GM23338 (cell line): Measurements from ENCODE around the gene LYL1. TPM values are rescaled to one million over a fixed set of nuclear protein-coding genes. Genes with fewer than 3 reads are reported as not detected.

ENCODE experiments used
- ATAC-seq: fragments of 200-7000 bp; cut with Tn5 transposase; 3 replicates; pipeline ENCODE4 v1.9.1; 2020
- DNase-seq: peaks from one replicate; pipeline ENCODE4 v3.0.0-alpha.2; 2015; ENCODE audit warnings: low spot score
- H2AFZ ChIP-seq: fragments of 200-600 bp; sonication (generic); 2 replicates; pipeline ENCODE4 v1.8.0; 2016; ENCODE audit warnings: antibody characterized with exemption, mild to moderate bottlenecking, moderate library complexity
- H3F3A ChIP-seq: fragments of 200-600 bp; sonication (generic); replicated peaks from 2 replicates; pipeline ENCODE4 v1.8.0; 2017; ENCODE audit warnings: antibody characterized with exemption, mixed run types, low read depth
- H3K27ac ChIP-seq: fragments of 200-600 bp; sonication (generic); 2 replicates; pipeline ENCODE4 v1.6.1; 2016; ENCODE audit warnings: low read depth
- H3K27me3 ChIP-seq: fragments of 200-600 bp; sonication (generic); 2 replicates; pipeline ENCODE4 v1.8.0; 2016; ENCODE audit warnings: mild to moderate bottlenecking, mixed run types, moderate library complexity; ENCODE audit not compliant: insufficient read depth
- H3K36me3 ChIP-seq: fragments of 200-600 bp; sonication (generic); 2 replicates; pipeline ENCODE4 v1.8.0; 2016; ENCODE audit warnings: mild to moderate bottlenecking; ENCODE audit not compliant: insufficient read depth
- H3K4me1 ChIP-seq: fragments of 200-600 bp; sonication (generic); 2 replicates; pipeline ENCODE4 v1.8.0; 2016; ENCODE audit warnings: mild to moderate bottlenecking, moderate library complexity; ENCODE audit not compliant: insufficient read depth
- H3K4me2 ChIP-seq: fragments of 200-600 bp; sonication (generic); 2 replicates; pipeline ENCODE4 v1.7.1; 2017; ENCODE audit warnings: mixed run types
- H3K4me3 ChIP-seq: fragments of 200-600 bp; sonication (generic); 2 replicates; pipeline ENCODE4 v1.6.1; 2016; ENCODE audit warnings: mixed run types
- H3K79me2 ChIP-seq: fragments of 200-600 bp; sonication (generic); replicated peaks from 2 replicates; pipeline ENCODE4 v1.8.0; 2017; ENCODE audit warnings: mild to moderate bottlenecking; ENCODE audit not compliant: insufficient read depth
- H3K9me2 ChIP-seq: fragments of 200-600 bp; sonication (generic); 2 replicates; pipeline ENCODE4 v1.8.0; 2017; ENCODE audit not compliant: insufficient read depth
- H4K20me1 ChIP-seq: fragments of 200-600 bp; sonication (generic); replicated peaks from 2 replicates; pipeline ENCODE4 v1.8.0; 2017; ENCODE audit warnings: mild to moderate bottlenecking; ENCODE audit not compliant: insufficient read depth
- H3K27ac Mint-ChIP-seq: 2 replicates; pipeline ENCODE4 v1.8.0; 2020; ENCODE audit warnings: inconsistent platforms, mild to moderate bottlenecking, moderate library complexity, mixed read lengths
- H3K27me3 Mint-ChIP-seq: 3 replicates; pipeline ENCODE4 v1.8.0; 2022; ENCODE audit warnings: low read depth, mild to moderate bottlenecking, moderate library complexity, mixed read lengths, inconsistent platforms; ENCODE audit not compliant: insufficient read depth, poor library complexity
- H3K36me3 Mint-ChIP-seq: 3 replicates; pipeline ENCODE4 v1.8.0; 2021; ENCODE audit warnings: low read depth, mild to moderate bottlenecking, inconsistent platforms, moderate library complexity, mixed read lengths
- H3K4me1 Mint-ChIP-seq: 3 replicates; pipeline ENCODE4 v1.8.0; 2020; ENCODE audit warnings: mild to moderate bottlenecking, inconsistent platforms, mixed read lengths
- H3K4me3 Mint-ChIP-seq: 3 replicates; pipeline ENCODE4 v1.8.0; 2021; ENCODE audit warnings: moderate library complexity, mild to moderate bottlenecking, inconsistent platforms, mixed read lengths
- H3K9me3 Mint-ChIP-seq: 3 replicates; pipeline ENCODE4 v1.8.0; 2020; ENCODE audit warnings: moderate library complexity, mild to moderate bottlenecking, inconsistent platforms, mixed read lengths
- CREB1 ChIP-seq: fragments of 250-450 bp; sonication (Bioruptor Pico); IDR thresholded peaks from 2 replicates; pipeline ENCODE4 v1.5.0; 2020; ENCODE audit warnings: low read depth, mild to moderate bottlenecking, moderate library complexity
- CTCF ChIP-seq, 2 experiments: fragments of 200-600 bp in 1 of 2; sonication (generic) in 1 of 2; conservative IDR thresholded peaks; 2 replicates each; pipeline versions ENCODE4 v1.5.1 to v1.6.1; 2016 to 2017; ENCODE audit warnings: antibody characterized with exemption in 2 of 2, low read depth in 2 of 2, mild to moderate bottlenecking in 2 of 2, moderate library complexity in 1 of 2
- EZH2 ChIP-seq: fragments of 200-600 bp; sonication (generic); IDR thresholded peaks from one replicate; pipeline ENCODE4 v1.8.0; 2017; ENCODE audit warnings: antibody characterized with exemption, mild to moderate bottlenecking, low read depth; ENCODE audit not compliant: unreplicated experiment
- EZH2phosphoT487 ChIP-seq: fragments of 200-600 bp; sonication (generic); IDR thresholded peaks from one replicate; pipeline ENCODE4 v1.8.1; 2018; ENCODE audit warnings: antibody characterized with exemption; ENCODE audit not compliant: unreplicated experiment
- JUNB ChIP-seq: IDR thresholded peaks from one replicate; pipeline ENCODE4 v1.6.1; 2016; ENCODE audit warnings: antibody characterized with exemption; ENCODE audit not compliant: unreplicated experiment
- POLR2AphosphoS5 ChIP-seq: IDR thresholded peaks from 2 replicates; pipeline ENCODE4 v1.6.1; 2016; ENCODE audit warnings: antibody characterized with exemption, low read depth
- REST ChIP-seq: IDR thresholded peaks from one replicate; pipeline ENCODE4 v1.6.1; 2018; ENCODE audit warnings: antibody characterized with exemption; ENCODE audit not compliant: unreplicated experiment
- STAT1 ChIP-seq: IDR thresholded peaks from one replicate; pipeline ENCODE4 v1.6.1; 2016; ENCODE audit warnings: antibody characterized with exemption; ENCODE audit not compliant: unreplicated experiment
- polyA plus RNA-seq: library from polyadenylated mRNA; unstranded; fragments of >200 nt; fragmentation: Nextera tagmentation; extraction: Ambion mirVana; gene quantifications from 2 replicates; pipeline ENCODE4 v1.2.1, GENCODE V29; 2016
- total RNA-seq: library from RNA; depleted of rRNA; stranded (reverse); fragments of >200 nt; shearing (Covaris generic); gene quantifications from 2 replicates; pipeline ENCODE4 v1.2.3, GENCODE V29; 2014

The LYL1 gene
- total and polyA plus RNA-seq, 2 experiments from 2014 or later = 1.2 to 2.2 TPM

DNA sequence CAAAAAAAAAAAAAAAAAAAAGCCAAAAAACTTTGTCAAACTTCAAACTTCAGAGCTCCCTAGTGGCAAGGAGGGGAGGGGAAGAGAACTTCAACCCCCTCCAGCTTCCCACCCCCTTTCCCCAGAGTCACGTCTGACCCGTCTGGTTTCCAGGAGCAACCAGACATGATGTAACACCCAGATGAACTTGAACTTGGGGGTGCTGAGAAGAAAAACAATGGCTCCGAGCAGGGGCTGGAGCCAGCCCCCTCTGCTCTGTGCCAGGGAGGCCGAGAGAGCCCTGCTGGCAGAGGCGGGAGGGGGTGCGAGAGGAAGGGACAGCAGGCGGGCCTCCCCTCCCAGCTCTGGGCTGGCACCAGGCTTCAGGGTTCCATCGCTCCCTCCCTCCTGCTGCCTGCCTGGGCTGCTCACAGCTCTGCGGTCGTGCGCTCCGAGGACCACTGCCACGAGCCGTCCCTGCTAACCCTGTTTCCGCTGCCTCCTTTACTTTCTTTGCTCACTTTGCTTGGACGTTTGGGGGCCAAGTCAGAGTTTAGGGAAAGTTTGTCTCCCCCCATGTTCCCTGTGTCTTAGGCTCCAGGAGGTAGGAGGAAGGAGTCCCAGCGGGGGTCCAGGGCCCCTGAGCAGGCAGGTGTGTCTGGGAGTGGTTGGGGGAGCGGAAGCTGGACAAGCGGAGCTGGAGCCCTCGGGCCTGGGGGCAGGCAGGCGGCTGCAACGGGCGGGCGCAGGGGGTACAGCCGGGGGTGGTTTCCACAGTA lies 11.1 kb downstream of the LYL1 start:
- Histone ChIP-seq H3K27ac (no peak overlapping the region), H3K4me3 (peak overlapping the region; percentile 44), H2AFZ (peak overlapping the region; percentile 76; the same call in 1 of the 2 replicates), H3K79me2 (no peaks in the 10 kb centered on the region), H3K27me3 (peaks cover 39% of the 10 kb centered on the region), H3K4me1 (peaks cover 31% of the 10 kb centered on the region), H3K4me2 (peak overlapping the region; percentile 79), H3K9me2 (no peaks in the 10 kb centered on the region), H3F3A (peaks cover 22% of the 10 kb centered on the region), H4K20me1 (no peaks in the 10 kb centered on the region), H3K36me3 (no peaks in the 10 kb centered on the region)
- TF ChIP-seq STAT1 (no peak), JUNB (no peak), CREB1 (CRISPR knock-in tag) (no peak)
- Mint-ChIP-seq H3K36me3 (no peaks in the 10 kb centered on the region), H3K27me3 (peaks cover 44% of the 10 kb centered on the region), H3K9me3 (no peaks in the 10 kb centered on the region), H3K27ac (no peak overlapping the region), H3K4me1 (peaks cover 38% of the 10 kb centered on the region), H3K4me3 (peak overlapping the region; percentile 49)
- DNase-seq = peak; percentile 73
- ATAC-seq = peak; percentile 8

- H3K79me2 ChIP-seq = no peaks in the 10 kb centered on the region
- Mint-ChIP-seq H3K9me3 (no peaks in the 10 kb centered on the region; the same call in 2 of the 3 replicates), H3K27ac (no peak overlapping the region), H3K36me3 (no peaks in the 10 kb centered on the region), H3K27me3 (peaks cover 40% of the 10 kb centered on the region), H3K4me3 (no peak overlapping the region), H3K4me1 (peaks cover 34% of the 10 kb centered on the region)
- H4K20me1 ChIP-seq = no peaks in the 10 kb centered on the region
- H3K4me3 ChIP-seq = no peak overlapping the region
- no peak for DNase-seq
- no peaks in the 10 kb centered on the region for H3K9me2 ChIP-seq
- no peak overlapping the region for H3K27ac ChIP-seq
- peaks cover 16% of the 10 kb centered on the region for H3F3A ChIP-seq
- H3K4me1 ChIP-seq = peaks cover 31% of the 10 kb centered on the region
- H3K27me3 ChIP-seq = peaks cover 31% of the 10 kb centered on the region
- peak overlapping the region; percentile 79 for H3K4me2 ChIP-seq
- no peaks in the 10 kb centered on the region for H3K36me3 ChIP-seq
- no peak overlapping the region for H2AFZ ChIP-seq
- ATAC-seq = no peak
- no peak for TF ChIP-seq EZH2phosphoT487
- TF ChIP-seq REST = no peak
- no peak for TF ChIP-seq CTCF (conservative IDR thresholded peaks at IDR 0.05; ENCODE audit: low read depth in 2 of 2)
- no peak for TF ChIP-seq EZH2
- TF ChIP-seq POLR2AphosphoS5 = no peak
Measured at GRCh38 chr19:13090511-13091231, 12.0 kb downstream of the LYL1 start.
